ENCODE data around the gene PTPN18.

The PTPN18 gene

GRCh38 chr2:130378206-130378897, 22.5 kb downstream of the PTPN18 start:
- TF ChIP-seq GATA3 (IDR thresholded peaks at IDR 0.05; ENCODE audit: low read depth, low read length) = no peak

- TF ChIP-seq GATA2 (IDR thresholded peaks at IDR 0.05; ENCODE audit: low read depth, low read length) (no peak), GATA3 (IDR thresholded peaks at IDR 0.05; ENCODE audit: low read depth, low read length) (no peak)
Observed at GRCh38 chr2:130378898-130379214, 23.0 kb downstream of the PTPN18 start.

- TF ChIP-seq GATA3 (IDR thresholded peaks at IDR 0.05; ENCODE audit: low read depth, low read length) = no peak
- TF ChIP-seq GATA2 (IDR thresholded peaks at IDR 0.05; ENCODE audit: low read depth, low read length) = no peak
Observed at GRCh38 chr2:130380096-130380934, 24.5 kb downstream of the PTPN18 start.

GRCh38 chr2:130381145-130381544, 25.3 kb downstream of the PTPN18 start:
- no peak for TF ChIP-seq GATA2 (IDR thresholded peaks at IDR 0.05; ENCODE audit: low read depth, low read length)
- no peak for TF ChIP-seq GATA3 (IDR thresholded peaks at IDR 0.05; ENCODE audit: low read depth, low read length)

GRCh38 chr2:130381619-130382018, 25.8 kb downstream of the PTPN18 start:
- TF ChIP-seq GATA3 (IDR thresholded peaks at IDR 0.05; ENCODE audit: low read depth, low read length) (no peak), GATA2 (IDR thresholded peaks at IDR 0.05; ENCODE audit: low read depth, low read length) (no peak)

GRCh38 chr2:130382313-130382917, 26.6 kb downstream of the PTPN18 start:
- TF ChIP-seq GATA3 (IDR thresholded peaks at IDR 0.05; ENCODE audit: low read depth, low read length) = no peak
- no peak for TF ChIP-seq GATA2 (IDR thresholded peaks at IDR 0.05; ENCODE audit: low read depth, low read length)

- TF ChIP-seq GATA3 (IDR thresholded peaks at IDR 0.05; ENCODE audit: low read depth, low read length) (no peak), GATA2 (IDR thresholded peaks at IDR 0.05; ENCODE audit: low read depth, low read length) (no peak)
Observed at GRCh38 chr2:130385709-130386108, 29.9 kb downstream of the PTPN18 start.

- TF ChIP-seq GATA2 (IDR thresholded peaks at IDR 0.05; ENCODE audit: low read depth, low read length) = no peak
Observed at GRCh38 chr2:130387071-130387400, 31.2 kb downstream of the PTPN18 start.

GRCh38 chr2:130387804-130388203, 31.9 kb downstream of the PTPN18 start:
- no peak for TF ChIP-seq GATA2 (IDR thresholded peaks at IDR 0.05; ENCODE audit: low read depth, low read length)
- TF ChIP-seq GATA3 (IDR thresholded peaks at IDR 0.05; ENCODE audit: low read depth, low read length) = no peak

- TF ChIP-seq GATA2 (IDR thresholded peaks at IDR 0.05; ENCODE audit: low read depth, low read length) = no peak
- TF ChIP-seq GATA3 (IDR thresholded peaks at IDR 0.05; ENCODE audit: low read depth, low read length) = no peak
Observed at GRCh38 chr2:130388221-130388907, 32.5 kb downstream of the PTPN18 start.

- TF ChIP-seq GATA3 (IDR thresholded peaks at IDR 0.05; ENCODE audit: low read depth, low read length) = no peak
- no peak for TF ChIP-seq GATA2 (IDR thresholded peaks at IDR 0.05; ENCODE audit: low read depth, low read length)
Observed at GRCh38 chr2:130389358-130389757, 33.5 kb downstream of the PTPN18 start.

- TF ChIP-seq GATA3 (IDR thresholded peaks at IDR 0.05; ENCODE audit: low read depth, low read length) (no peak), GATA2 (IDR thresholded peaks at IDR 0.05; ENCODE audit: low read depth, low read length) (no peak)
Observed at GRCh38 chr2:130389783-130390182, 33.9 kb downstream of the PTPN18 start.

GRCh38 chr2:130390460-130391057, 34.7 kb downstream of the PTPN18 start:
- TF ChIP-seq GATA3 (IDR thresholded peaks at IDR 0.05; ENCODE audit: low read depth, low read length) = no peak
- TF ChIP-seq GATA2 (IDR thresholded peaks at IDR 0.05; ENCODE audit: low read depth, low read length) = no peak
